GM19455 (cell line): ENCODE results near the gene PIP5KL1.
"Not testable (repeated sequence)": the region's sequence is repeated elsewhere in the genome, so short reads cannot be mapped to it uniquely, and the experiment has no call there.

Source experiments
- ATAC-seq: cut with Tn5 transposase; IDR thresholded peaks from one replicate; pipeline ENCODE4 v1.9.1; 2021; ENCODE audit not compliant: unreplicated experiment

The PIP5KL1 gene

DNA sequence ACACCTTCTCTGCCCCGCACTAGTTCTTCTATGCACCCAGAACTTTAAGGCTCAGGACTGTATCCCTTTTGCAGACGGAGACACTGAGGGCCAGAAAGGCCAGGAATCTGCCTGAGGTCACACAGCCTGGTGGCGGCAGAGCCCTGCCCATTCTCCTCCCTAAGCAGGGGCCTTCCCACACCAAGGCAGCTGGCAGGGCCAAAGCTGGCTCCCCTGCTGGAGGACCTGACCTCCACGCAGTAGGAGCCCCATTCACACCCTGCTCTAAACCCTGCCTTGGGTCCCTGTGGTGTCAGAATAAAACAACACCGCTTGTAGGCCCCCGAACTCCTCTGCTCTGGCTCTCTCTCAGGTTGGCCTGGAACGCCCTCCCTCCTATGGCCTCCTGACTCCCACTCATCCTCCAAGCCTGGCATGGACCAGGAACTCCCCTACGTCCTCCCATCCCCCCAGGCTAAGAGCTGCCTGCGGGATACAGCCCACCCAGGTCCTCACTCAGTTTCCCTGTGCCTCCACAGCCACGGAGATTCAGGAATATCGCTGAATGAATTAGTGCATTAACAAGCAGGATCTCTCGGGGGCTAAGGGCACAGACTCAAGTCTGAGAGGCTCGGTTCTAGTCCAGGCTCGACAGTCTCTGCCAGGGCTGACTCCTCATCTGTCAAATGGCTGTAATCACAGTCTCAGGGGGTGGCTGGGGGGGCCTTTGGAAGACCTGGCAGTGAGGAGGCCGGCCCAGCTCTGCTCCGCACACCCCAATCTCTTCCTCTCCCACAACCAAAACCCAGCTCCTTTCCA lies 34.0 kb downstream of the PIP5KL1 start:
- ATAC-seq = no peak

DNA sequence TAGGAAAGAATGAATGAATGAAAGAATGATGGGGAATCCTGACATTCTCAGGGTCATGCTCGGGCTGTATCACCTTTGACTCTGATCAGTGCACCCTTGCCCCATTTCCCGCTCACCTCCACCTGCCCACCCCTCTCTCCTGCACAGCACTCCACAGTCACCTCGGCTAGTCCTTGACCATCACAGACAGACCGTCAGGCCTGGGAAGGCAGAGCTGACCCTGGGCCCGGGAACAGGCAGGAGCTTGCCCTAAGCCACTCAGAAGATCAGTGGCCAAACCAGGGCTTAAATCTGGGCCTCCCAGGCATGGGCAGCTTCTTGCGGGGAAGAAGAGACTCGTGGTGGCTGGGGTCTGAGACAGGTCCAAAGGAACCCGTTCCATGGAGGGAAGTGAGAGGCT lies 34.8 kb downstream of the PIP5KL1 start:
- no peak for ATAC-seq

DNA sequence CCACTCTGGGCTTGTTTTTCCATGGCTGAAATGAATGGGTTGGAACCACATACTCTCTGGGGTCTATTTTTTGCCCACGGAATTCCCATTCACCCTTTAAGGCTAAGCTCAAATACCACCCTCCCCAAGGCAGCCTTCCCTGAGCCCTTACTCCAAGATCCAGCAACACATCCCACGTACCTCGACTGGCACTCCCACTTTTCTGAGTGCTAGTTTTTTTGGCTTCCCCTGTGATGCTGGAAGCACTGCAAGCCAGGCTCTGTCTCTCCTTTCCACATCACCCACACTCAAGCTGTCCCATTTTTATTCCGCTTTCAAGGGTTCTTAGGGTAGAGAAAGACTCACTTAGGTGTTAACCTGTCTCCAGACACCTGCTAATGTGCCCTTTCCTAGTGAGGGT lies 37.2 kb downstream of the PIP5KL1 start:
- no peak for ATAC-seq

DNA sequence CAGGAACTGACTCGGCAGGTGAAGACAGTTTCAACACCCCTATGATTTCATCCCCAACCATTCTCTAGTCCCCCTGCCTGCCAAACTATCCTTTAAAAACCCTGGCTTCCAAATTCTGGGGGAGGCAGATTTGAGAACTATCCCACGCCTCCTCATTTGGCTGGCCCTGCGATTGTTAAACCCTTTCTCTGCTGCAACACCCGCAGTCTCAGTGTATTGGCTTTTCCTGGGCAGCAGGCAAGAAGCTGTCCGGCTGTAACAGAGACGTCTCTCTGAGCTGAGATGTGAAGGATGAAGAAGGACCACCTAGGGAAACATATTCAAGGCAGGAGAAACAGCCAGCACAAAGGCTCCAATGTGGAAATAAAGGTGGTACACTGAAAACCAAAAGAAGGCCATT lies 37.7 kb downstream of the PIP5KL1 start:
- ATAC-seq = no peak

DNA sequence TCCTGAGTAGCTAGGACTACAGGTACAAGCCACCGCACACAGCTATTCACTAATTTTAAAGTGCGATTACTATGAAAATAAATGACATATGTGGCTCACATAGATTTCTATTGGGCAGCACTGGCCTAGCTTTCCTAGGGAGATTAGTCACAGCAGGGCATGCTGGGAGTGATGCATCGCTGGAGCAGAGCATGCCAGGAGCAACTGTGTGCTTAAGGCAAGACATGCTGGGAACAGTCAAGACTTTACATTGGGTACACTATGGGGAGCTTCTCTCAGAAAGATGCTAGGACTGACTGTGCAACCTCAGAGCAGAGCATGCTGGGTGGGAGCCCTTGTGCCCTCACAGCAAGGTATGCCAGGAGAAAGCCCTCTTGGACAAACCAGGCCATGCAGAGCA lies 40.5 kb downstream of the PIP5KL1 start:
- no peak for ATAC-seq

DNA sequence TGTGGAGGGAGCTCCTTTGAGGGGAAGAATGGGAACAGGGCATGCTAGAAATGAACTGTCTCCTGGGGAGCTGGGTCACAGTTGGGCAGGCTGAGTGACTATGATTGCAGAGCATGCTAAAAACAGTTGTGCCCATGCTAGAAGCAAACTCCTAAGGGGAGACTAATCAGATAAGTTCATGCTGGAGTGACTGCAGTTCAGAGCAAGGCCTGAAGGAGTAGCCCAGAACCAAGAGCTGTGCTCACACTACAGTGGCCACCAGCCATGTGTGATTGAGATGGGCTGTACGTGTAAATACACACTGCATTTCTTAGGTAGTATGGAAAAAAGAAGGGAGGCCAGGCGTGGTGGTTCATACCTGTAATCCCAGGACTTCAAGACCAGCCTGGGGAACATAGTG lies 42.8 kb downstream of the PIP5KL1 start:
- no peak for ATAC-seq

DNA sequence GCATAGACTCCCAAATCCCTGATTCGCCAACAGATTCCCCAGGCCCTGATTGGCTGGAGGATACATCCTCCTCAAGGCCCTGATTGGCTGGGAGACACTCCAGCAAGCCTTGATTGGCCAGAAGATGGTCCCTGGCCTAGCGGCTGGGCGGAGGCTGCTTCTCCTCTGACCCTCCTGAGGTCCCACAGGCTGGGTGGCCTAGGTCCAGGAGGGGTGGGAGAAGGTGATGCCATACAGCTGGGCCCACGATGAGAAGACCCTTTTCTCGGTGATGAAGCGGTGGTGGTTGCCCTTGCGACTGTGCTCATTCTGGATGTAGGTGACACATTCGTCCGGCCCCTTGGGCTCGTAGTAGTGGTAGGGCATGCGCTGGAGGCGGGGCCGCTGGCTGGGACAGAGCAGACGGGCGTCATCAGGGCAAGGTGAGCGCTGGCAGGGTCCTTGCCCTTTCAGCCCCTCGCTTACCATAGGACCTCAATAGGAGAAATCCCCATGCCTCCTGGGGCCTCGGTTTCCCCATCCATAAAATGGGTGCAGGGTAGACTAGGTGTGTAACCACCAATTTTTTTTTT lies 44.1 kb downstream of the PIP5KL1 start:
- ATAC-seq = no peak

DNA sequence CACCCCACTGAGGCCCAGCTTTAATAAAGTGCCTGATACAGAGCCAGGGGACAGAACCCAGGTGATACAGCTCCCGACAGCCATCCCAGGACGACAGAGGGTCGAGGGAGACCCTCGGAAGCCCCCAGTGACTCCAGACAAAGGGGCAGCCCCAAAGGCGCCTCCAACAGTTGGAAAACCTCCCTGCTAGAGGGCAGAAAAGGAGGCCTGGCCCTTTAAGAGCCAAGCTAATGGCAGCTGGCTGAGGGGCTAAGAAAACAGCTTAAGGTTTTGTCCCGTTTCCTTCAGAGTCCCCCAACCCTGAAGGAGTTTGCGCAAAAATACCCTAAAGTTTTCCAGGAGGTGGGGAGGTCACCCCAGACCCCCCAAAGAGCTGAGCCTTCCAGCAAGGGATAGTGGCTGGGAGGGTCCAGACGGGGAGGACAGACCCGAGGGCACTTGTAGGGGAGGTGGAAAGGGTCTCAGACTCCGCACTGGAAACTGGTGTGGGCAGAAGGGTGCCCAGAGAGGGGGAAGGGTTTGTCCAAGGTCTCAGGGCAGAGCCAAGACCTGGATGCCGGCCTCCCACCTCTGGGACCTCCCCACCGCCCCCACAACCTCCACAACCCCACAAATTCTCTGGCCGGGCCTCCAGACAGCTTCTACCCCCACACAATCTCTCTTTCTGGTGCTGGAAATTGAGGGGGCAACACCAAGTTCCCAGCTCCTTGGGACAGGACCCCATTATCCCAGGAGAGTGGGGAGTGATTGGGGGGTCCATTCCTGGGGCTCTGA lies 44.9 kb downstream of the PIP5KL1 start:
- ATAC-seq = no peak

DNA sequence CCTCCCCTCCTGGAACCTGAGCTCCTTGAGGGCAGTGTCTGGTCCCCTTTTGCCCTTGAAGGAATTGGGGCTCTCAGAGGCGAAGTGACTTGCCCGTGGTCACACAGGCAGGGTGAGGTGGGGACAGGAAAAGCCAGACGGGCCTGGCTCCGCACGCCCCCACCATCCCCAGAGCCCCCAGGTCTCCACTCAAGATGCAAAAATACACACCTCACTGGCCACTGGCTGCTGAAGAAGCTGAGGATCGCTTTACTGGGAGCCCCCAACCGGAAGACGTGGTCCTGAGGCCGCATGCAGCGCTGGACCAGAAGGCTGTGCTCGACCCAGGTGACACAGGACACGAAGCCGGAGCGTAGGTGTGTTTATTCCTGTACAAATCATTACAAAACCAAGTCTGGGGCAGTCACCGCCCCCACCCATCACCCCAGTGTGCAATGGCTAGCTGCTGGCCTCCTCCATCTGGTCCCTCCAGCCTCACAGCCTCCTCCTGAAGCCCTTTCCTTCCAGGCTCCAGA lies 45.5 kb downstream of the PIP5KL1 start:
- ATAC-seq = no peak

DNA sequence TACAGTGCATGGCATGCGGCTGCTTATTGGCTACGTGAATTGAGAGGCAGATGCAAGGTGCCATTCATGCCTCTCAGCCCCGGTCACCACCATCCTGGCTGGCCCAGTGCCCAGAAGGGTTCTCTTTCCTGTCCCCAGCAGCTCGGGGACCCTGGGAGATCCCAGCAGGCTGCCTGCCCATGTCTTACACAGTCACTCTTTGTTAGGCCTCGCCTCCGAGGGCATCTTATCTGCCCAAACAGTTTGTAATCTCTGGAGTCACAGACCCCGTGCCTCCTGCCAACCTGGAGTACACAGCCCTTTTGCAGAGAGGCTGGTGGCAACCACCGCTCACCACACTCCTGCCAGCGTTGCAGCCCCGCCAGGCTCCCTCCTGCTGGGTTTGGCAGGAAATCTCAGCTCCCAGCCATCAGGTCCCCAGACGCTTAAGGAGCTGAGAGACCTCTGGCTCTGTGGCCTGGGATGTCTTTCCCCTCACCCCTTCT lies 46.1 kb downstream of the PIP5KL1 start:
- ATAC-seq = no peak

DNA sequence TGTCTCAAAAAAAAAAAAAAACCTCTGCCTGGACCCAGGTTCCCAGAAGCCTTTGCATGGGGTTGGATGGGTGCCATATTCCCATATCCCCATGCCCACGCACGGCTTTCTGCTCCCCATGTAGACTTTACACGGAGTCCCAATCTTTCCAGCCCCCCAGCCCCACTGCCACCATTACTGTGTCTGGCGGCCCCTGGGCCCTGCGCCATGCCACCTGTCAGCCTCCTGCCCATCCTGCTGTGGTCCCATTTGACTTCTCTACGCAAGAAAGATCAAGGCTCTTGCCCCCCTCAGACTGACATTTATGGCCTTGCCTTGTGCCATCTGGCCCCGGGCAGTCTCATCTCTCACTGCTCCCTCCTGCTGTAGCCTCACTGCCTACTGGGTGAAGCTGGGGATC lies 46.6 kb downstream of the PIP5KL1 start:
- no peak for ATAC-seq

DNA sequence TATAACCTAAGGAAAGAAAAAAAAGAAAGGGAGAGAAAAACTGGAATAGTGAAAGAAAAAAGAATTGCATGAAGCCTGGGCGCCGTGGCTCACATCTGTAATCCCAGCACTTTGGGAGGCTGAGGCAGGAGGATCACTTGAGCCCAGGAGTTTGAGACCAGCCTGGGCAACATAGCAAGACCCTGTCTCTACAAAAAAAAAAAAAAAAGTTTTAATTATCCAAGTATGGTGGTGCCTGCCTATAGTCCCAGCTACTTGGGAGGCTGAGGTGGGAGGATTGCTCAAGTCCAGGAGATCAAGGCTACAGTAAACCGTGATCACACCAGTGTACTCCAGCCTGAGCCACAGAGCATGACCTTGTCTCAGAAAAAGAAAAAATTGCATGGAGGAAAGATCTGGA lies 48.9 kb downstream of the PIP5KL1 start:
- ATAC-seq = not testable (repeated sequence)

DNA sequence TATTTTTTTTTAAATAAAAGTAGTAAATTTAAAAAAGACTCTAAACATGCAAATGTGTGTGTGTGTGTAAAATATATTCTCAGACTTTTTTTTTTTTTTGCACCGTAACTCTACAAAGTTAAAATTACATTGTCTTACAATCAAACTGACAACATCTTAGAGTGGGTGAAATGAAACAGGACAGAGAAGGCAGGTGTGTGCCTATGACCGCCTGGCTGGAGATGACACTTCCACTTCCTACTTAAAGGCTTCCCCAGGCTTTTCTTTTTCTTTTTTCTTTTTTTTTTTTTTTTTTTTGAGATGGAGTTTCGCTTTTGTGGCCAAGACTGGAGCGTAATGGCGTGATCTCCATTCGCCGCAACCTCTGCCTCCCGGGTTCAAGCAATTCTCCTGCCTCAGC lies 50.4 kb downstream of the PIP5KL1 start:
- ATAC-seq = no peak

DNA sequence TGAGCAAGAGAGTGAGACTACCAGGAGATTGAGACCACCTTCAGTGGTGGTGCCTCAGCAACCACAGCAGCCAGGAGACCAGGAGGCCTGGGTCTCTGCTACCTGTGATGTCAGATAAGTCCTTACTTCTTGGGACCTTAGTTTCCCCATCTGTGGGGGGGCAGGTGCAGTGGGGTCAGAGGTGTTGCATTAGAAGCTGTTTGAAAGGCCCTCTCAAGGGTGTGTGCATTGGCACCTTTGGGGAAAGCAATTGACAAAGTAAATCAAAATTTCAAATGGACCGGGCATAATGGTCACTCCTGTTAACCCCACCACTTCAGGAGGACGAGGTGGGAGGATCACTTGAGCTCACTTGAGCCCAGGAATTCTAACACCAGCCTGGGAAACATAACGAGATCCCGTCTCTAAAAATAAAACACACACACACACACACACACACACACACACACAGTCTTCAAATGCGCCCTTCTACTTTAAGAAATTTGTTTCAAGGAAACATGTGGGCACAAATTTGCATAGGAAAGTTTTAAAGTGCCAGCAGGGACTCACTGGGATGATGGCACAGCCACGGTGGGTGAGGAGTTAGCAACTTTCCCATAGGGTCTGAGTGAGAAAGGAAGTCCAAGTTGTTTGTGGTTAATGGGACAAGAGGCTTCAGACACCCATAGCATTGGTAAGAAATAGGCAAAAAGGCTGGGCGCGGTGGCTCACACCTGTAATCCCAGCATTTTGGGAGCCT lies 51.8 kb downstream of the PIP5KL1 start:
- no peak for ATAC-seq

DNA sequence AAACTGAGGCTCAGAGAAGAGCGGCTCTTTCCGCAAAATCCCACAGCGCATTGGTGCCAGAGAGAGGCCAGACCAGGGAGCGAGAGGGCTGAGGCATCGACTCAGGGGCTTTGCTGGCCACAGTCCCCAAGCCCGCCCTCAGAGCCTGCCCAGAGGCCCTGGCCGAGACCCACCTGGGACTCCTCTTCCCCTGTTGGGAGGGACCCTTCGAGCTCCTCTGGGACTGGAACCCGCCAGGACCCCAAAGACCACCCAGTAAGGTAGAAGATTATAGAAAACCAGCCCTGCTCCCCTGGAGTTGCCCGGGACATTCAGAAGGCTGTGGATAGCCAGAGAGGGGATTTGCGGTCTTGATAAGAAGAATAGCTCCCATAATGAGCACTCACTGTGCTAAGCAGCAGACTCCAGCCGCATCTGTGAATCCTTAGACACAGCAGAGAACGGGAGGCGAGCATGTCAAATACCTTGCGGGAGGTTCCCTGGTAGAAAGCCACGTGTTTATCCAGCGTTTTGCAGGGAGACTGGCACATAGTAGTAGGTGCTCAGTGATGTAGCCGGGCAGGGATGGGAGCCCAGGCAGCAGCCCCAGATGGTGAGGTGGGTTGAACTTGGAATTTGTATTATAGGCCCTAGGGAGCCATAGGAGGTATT lies 52.5 kb downstream of the PIP5KL1 start:
- ATAC-seq = no peak

DNA sequence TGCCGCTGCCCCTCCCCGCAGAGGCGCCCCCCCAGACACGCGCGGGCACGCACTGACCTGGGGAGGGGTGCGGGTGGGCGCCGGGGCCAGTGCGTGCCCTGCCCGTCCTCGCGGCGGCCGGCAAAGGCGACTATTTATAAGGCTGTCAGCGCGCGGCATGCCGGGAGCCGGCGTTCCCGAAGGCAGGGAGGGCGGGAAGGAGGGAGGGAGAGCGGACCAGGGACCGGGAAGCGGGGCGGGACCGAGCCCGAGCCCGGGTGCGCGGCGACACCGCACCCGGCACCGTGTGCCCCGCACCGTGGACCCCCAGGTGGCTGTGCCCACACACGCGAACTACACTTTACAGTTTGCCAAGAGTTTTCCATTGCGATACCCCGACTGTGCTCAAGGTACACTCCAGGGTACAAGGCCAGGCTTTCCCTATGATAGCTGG lies 53.0 kb downstream of the PIP5KL1 start, which contains the start of gene AK1:
Gene AK1, minus strand, starts transcription at position 110 of the 433 bp plus-strand sequence. CDS start 3,058 bp downstream, outside the sequence.
- no peak for ATAC-seq

DNA sequence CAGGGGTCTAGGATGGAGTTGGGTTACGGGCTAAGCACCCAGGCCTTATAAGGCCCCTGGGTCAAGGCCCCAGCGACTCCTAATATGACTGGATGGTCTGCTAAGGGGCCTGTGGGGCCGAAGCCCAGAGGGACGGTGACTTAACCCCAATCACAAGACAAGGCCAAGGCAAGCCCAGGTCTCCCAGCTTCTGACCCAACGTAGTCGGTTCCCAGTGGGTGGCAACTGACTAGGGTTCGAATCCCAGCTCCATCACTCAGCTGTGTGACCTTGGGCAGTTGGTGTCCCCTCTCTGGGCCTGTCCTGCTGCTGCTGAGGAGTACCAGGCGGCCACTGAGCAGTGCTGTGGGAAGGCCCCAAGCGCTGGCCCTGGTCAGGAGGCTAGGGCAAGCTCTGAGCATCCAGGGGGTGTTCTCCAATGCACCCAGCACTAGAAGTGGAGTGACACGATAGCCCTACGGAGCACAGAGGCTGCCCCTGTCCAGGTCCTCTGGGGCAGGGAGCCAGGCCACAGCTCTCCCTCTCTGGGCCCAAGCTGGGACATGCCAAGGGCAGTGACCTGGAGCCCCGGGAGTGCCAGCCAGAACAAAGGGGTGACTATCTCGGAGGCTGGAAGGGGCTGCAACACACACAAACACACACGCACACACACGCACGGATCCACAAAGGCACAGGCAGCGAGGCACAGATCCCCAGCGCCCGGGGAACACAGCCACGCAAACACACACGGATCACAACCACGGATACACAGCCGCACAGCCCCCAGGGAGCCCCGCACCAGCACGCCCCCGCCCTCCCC lies 53.6 kb downstream of the PIP5KL1 start:
- ATAC-seq = no peak

DNA sequence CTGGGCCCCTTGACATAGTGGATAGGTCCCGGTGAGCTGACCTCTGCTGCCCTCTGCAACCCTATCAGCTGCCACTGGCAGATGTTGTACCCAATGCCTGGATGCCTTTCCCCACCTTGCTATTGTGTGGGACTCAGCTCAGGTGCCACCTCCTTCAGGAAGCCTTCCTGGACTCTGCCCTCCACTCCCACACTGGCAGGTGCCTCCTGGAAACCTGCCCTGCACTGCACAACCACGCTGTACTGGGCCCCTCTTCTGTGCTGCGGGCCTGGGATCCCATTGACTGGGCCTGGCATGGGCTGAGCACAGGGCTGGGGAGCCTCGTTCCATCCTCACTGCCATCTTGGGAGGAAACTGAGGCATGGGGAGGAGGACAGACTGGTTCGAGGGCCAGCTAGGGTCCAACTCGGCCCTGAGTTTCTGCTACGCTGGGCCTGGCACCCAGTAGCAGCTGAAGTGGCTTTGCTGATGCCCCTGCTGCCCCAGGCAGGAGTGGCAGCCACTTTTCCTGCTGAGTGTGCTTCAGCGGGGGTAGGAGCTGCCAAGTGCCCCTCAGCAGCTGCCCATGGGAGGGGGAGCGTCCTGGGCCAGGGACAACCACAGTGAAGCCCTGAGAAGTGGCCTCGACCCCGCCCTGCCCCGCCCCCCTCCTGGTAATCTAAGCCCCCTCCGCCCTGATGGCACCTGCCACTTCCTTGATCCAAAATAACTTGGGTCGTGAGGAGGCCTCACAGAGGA lies 54.4 kb downstream of the PIP5KL1 start:
- no peak for ATAC-seq
